MV-4-11 (cell line): ENCODE results near the gene EOLA2.
"Not testable (repeated sequence)": the region's sequence is repeated elsewhere in the genome, so short reads cannot be mapped to it uniquely, and the experiment has no call there.

Source experiments
- DNase-seq: peaks from one replicate; lab custom pipeline; 2025; lab: John Stamatoyannopoulos, UW

Gene EOLA2

GRCh38 chrX:149932970-149933369 lies 5.3 kb downstream of the EOLA2 start:
- DNase-seq, result not testable (repeated sequence)

DNA sequence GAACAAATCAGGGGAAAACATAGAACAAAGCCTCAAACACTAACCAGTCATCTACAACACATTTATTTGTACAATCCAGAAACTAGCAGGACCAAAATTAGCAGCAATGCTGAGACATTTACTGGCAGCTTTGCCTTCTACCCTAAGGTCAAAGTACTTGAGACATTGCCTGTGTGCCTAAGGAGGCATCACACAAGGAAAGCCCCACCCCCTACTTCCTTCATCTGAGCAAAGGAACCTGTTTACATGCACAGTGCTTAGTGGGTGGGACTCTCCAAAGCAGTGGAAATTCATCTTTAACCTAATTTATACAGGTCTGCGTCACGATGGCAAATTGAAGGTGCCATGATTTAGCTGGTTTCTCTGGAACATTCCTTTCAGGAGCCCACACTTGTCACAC lies 6.1 kb downstream of the EOLA2 start:
- not testable (repeated sequence) for DNase-seq

GRCh38 chrX:149931355-149931754 lies 6.9 kb downstream of the EOLA2 start:
- not testable (repeated sequence) for DNase-seq

DNA sequence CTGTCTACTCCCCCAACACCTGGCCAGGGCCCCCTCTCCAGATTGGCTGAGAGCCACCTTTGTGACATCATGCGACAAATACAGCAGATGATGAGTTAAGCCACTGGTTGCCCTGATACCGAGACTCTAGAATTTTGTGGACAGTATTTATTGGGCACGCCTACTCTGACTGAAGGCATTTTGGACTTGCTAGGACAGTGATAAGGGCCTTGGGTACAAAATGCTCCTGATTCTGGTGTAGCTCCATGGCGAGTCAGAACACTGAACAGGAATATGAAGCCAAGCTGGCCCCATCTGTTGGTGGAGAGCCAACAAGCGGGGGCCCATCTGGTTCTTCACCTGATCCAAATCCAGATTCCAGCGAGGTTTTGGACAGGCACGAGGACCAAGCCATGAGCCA lies 8.9 kb downstream of the EOLA2 start, which contains the start of gene HSFX4:
HSFX4 (plus strand) TSS at position 174 of the 400 bp plus-strand sequence; CDS start at position 246, 72 bp downstream.
- not testable (repeated sequence) for DNase-seq

DNA sequence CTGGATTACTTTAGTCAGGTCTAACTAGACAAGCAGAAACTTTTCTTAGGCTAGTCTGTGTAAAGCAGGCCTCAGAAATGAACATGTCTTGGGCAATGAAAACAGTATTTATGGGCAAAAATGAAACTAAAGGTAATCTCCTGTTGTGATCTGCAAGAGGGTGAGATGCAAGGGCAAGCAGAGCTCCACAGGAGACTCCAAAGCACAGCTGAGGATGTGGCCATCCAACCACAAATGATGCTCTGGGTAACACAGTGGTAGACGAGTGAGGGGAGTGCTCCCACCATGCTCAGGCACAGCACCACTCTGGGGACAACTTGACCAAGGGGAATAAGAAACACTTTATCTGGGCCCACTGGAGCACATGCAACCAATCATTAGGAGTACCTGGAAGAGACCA lies 9.7 kb downstream of the EOLA2 start:
- not testable (repeated sequence) for DNase-seq

DNA sequence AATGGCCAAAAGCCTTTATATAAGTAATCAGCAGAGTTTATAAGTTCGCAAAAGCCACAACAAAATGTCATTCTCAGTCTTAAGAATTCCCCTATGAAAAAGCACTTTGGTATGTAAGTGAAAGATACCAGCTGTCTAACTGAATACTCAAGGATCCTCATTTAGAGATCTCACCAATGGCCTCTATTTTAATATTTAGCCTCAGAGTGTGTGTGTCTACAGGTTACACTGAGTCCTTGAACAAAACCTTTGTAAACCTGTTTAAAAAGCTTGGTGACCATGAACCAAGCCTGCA lies 10.4 kb downstream of the EOLA2 start:
- not testable (repeated sequence) for DNase-seq

GRCh38 chrX:149927245-149927963 lies 10.9 kb downstream of the EOLA2 start:
- not testable (repeated sequence) for DNase-seq

GRCh38 chrX:149924434-149924833 lies 13.9 kb downstream of the EOLA2 start:
- not testable (repeated sequence) for DNase-seq

- DNase-seq, result not testable (repeated sequence)
These were observed 14.5 kb downstream of the EOLA2 start for GRCh38 chrX:149923836-149924235.

DNA sequence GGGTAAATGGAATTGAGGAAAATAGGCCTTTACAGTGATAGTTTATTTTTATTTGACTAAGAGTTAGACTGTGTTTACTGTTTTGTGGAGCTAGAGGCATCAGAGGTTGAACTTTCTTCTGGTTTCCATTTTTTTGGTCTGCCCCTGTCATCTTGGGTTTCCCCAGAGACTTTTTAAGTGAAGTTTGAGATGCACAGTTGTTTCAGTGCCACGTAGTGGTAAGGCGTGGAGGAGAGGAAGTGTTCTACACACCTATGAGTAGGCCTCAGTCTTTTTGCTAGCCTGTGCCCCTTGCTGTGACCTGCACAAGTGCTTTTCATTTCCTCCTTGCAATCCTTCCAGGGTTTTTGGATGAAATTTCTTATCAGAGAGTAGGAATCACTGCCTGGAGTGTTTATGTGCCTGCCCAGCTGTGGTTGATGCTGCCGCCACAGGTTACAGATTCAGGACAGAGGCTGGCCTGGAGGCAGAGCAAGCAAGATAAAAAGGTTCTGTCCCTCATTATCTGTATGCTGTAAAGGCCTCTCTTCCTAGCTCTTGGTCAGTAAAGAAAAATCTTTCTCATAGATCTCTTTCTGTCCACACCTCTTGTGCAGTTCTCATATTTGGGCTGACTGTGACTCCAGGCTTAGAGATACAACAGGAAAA lies 21.4 kb downstream of the EOLA2 start:
- DNase-seq, result no peak

GRCh38 chrX:149910178-149910695 lies 28.1 kb downstream of the EOLA2 start:
- DNase-seq, result peak; percentile 0

- no peak for DNase-seq
These were observed 28.7 kb downstream of the EOLA2 start for GRCh38 chrX:149909324-149910177.

DNA sequence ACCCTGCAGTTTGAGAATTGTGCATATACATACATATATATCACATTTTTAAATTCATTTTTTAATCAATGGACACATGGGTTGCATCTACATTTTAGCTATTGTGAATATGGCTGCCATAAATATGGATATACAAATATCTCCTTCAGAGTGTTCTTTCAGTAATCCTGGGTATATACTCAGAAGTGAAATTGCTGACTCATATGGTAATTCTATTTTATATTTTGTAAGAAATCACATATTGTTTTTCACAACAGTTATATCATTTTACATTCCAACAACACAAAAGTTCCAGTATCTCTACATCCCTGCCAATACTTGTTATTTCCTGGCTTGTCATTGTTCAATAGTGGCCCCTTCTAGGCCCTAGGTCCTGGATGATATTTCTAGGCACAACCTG lies 29.6 kb downstream of the EOLA2 start:
- no peak for DNase-seq

GRCh38 chrX:149908308-149908707 lies 30.0 kb downstream of the EOLA2 start:
- DNase-seq, result no peak

DNA sequence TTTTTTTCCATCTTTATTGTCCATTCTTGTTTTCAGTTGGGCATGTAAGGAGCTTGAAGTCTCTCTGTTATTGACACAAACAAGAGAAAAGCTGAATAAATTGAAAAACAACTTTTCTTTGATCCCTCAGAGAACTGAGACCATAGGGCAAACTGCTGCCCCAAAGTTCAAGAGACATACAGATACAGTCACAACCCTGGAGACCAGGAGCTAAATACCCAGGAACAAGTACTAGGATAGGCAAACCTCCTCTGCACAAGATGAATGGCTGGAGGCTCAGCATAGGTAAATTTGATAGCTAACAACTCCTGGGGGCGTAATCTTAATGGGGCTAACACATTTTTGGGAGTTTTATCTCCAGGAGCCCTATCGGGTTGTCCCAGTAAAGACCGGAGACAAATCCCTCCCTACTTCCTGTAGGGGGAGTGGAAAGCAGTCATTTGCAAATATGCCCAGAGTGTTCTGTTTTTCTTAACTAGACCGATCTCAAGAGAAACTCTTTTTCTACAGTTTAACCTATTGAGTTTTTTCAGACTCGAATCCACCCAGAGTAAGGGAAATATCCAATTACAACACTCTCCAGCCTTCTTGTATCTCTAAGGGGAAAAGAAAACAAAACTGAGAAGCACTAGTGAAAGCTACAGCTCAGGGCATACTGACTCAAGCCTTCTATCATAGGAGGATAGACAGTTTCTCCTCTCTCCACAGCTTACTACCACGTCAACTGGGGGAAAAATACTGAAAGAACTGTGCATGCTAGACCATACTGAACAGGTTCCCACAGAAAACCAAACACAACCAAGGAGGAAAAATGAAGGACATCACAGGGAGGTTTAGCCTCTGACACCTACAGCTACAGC lies 34.2 kb downstream of the EOLA2 start:
- DNase-seq, result peak; percentile 3

- no peak for DNase-seq
These were observed 39.7 kb downstream of the EOLA2 start for GRCh38 chrX:149898554-149898953.

DNA sequence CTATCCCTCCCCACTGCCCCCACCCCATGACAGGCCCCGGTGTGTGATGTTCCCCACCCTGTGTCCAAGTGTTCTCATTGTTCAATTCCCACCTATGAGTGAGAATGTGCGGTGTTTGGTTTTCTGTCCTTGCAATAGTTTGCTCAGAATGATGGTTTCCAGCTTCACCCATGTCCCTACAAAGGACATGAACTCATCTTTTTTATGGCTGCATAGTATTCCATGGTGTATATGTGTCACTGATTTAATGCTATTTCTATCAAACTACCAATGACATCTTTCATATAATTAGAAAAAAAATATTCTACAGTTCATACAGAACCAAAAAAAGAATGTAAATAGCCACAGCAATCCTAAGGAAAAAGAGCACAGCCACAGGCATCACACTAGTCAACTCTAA lies 47.5 kb downstream of the EOLA2 start:
- not testable (repeated sequence) for DNase-seq
